Measurements from ENCODE around the gene REXO1. TPM values are rescaled to one million over a fixed set of nuclear protein-coding genes. Genes with fewer than 3 reads are reported as not detected.
A peak's percentile ranks its signal among the peaks of the same experiment; 100 is the strongest.

The REXO1 gene
- total RNA-seq, 1 experiment from 2014 or later: 61.1 TPM

DNA sequence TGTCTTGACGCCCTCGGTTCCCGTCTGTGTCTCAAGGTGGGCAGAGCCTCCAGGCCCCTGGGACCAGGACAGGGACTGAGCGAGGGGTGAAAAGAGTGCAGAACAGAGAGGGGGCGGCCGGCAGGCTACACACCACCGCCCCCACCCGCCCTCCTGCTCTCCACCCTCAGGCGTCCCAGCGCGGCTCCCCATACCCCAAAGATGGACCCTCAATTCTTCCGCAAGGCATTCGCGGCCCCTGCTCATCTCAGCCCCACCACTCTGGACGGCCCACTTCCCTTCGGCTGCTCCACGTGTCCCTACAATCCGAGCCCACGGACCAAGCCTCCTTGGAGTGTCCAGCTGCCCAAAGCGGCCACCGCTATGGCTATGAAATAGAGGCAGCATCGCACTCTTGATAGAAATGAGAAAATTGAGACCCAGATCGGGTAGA, 13.3 kb upstream of the REXO1 start (continued):
- no peak for TF ChIP-seq PREB (CRISPR knock-in tag; IDR thresholded peaks at IDR 0.05; ENCODE audit: borderline replicate concordance)
- TF ChIP-seq E2F1 (CRISPR knock-in tag; IDR thresholded peaks at IDR 0.05): no peak
- TF ChIP-seq ETV6 (CRISPR knock-in tag; IDR thresholded peaks at IDR 0.05): no peak
- no peak for TF ChIP-seq ATF6 (CRISPR knock-in tag; IDR thresholded peaks at IDR 0.05)
- no peak for TF ChIP-seq EMX1 (CRISPR knock-in tag; IDR thresholded peaks at IDR 0.05)
- TF ChIP-seq MAX (CRISPR knock-in tag; IDR thresholded peaks at IDR 0.05): no peak

DNA sequence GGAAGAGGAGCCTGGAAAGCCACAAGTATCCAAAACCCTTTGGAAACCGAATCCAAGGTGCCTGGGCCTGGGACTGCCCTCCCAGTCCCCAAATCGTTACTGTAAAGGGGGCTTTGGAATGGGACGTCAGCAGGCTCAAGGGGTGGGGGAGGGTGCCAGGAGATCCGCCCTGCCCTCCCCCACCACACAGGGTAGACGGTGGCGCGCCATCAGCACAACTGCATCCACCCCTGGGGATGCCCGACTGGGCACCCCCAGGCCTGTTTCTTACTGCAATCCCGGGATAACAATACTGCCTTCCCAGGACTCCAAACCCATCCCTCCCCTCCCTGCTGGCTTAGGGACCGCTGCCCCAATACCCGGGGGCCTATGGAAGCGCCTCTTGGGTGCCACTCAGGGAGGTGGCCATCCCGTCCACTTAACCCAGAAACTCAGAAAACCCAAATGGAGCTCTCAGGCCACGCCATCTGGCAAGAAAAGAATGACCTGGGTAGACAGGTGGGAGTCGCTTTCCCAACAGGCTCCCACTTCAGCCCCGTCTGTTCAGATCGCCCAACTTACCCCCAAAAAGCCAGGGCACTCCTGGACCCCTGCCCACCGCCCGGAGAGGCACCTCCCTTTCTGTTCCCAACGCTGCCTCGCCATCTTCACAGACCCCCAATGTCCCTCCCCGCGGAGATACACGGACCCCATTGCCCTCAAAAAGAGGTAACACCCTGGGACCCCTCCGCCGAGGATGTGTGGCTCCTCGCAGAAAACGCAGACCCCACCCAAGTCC, 12.7 kb upstream of the REXO1 start:
- Mint-ChIP-seq H3K36me3 (no peaks in the 10 kb centered on the region), H3K27me3 (ENCODE audit: low read depth) (peaks cover 11% of the 10 kb centered on the region), H3K27ac (no peak overlapping the region), H3K4me1 (peaks cover 30% of the 10 kb centered on the region), H3K9me3 (no peaks in the 10 kb centered on the region), H3K4me3 (peak overlapping the region; percentile 84)
- DNase-seq (ENCODE audit: low spot score) (no peak), ATAC-seq (no peak)
- ChIA-PET POLR2A (no interaction called here), CTCF (interaction anchor here (1.1 kb wide), 1 partner anchor 12 kb away, joined by 4 read pairs; the partner anchor contains the start of gene REXO1)
- TF ChIP-seq PRRX2 (CRISPR knock-in tag; IDR thresholded peaks at IDR 0.05): no peak

DNA sequence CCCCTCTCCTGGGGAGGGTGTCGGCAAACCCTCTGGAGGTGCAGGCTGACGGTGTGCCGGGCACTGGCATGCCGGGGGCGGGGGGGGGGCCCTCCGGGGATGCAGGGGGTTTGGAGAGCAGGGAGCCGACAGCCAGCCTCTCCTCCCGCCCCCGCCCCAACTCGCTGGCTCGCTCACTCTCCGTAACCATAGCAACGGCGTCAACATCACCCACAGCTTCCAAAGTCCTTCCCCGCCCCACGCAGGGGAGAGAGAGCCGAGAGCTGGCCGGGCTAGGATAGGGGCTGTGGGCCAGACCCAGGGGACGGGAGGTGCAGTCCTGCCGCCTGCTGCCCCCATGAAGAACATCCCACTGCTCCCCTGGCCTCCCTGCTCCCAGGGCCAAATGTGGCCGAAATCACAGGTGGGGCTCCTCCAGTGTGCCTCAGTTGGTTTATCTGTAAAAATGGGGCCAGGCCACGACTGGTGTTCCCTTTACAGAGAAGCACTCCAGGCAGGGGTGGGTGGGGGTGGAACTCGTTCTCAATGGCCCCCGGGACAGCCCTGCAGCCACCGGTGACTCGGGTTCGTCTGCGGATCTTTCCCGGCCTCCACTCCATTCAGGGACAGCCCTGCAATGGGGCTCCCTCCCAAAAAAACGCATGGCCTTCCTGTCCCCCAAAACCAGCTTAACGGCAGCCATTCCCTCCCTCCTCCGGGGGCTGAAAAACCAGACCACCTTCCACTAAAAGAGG, 11.9 kb upstream of the REXO1 start:
- H3K4me1 Mint-ChIP-seq: peaks cover 33% of the 10 kb centered on the region
- CTCF ChIA-PET: interaction anchor here (1.1 kb wide), 1 partner anchor 11 kb away, joined by 4 read pairs; the partner anchor contains the start of gene REXO1
- H3K9me3 Mint-ChIP-seq: no peaks in the 10 kb centered on the region
- TF ChIP-seq, protein P1, sequence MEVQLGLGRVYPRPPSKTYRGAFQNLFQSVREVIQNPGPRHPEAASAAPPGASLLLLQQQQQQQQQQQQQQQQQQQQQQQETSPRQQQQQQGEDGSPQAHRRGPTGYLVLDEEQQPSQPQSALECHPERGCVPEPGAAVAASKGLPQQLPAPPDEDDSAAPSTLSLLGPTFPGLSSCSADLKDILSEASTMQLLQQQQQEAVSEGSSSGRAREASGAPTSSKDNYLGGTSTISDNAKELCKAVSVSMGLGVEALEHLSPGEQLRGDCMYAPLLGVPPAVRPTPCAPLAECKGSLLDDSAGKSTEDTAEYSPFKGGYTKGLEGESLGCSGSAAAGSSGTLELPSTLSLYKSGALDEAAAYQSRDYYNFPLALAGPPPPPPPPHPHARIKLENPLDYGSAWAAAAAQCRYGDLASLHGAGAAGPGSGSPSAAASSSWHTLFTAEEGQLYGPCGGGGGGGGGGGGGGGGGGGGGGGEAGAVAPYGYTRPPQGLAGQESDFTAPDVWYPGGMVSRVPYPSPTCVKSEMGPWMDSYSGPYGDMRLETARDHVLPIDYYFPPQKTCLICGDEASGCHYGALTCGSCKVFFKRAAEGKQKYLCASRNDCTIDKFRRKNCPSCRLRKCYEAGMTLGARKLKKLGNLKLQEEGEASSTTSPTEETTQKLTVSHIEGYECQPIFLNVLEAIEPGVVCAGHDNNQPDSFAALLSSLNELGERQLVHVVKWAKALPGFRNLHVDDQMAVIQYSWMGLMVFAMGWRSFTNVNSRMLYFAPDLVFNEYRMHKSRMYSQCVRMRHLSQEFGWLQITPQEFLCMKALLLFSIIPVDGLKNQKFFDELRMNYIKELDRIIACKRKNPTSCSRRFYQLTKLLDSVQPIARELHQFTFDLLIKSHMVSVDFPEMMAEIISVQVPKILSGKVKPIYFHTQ (CRISPR knock-in tag; IDR thresholded peaks at IDR 0.05): no peak
- TF ChIP-seq, protein P2, sequence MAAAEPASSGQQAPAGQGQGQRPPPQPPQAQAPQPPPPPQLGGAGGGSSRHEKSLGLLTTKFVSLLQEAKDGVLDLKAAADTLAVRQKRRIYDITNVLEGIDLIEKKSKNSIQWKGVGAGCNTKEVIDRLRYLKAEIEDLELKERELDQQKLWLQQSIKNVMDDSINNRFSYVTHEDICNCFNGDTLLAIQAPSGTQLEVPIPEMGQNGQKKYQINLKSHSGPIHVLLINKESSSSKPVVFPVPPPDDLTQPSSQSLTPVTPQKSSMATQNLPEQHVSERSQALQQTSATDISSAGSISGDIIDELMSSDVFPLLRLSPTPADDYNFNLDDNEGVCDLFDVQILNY (CRISPR knock-in tag; IDR thresholded peaks at IDR 0.05): no peak
- no peak for TF ChIP-seq TEAD1 (CRISPR knock-in tag; IDR thresholded peaks at IDR 0.05)
- TF ChIP-seq, protein P3, sequence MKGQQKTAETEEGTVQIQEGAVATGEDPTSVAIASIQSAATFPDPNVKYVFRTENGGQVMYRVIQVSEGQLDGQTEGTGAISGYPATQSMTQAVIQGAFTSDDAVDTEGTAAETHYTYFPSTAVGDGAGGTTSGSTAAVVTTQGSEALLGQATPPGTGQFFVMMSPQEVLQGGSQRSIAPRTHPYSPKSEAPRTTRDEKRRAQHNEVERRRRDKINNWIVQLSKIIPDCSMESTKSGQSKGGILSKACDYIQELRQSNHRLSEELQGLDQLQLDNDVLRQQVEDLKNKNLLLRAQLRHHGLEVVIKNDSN (CRISPR knock-in tag; IDR thresholded peaks at IDR 0.05): no peak
- TF ChIP-seq RELA (CRISPR knock-in tag; IDR thresholded peaks at IDR 0.05; ENCODE audit: borderline replicate concordance): no peak
- TF ChIP-seq ZNF396 (CRISPR knock-in tag; IDR thresholded peaks at IDR 0.05; ENCODE audit: borderline replicate concordance): no peak
- TF ChIP-seq GABPB1 (CRISPR knock-in tag; IDR thresholded peaks at IDR 0.05): no peak
- no peak for TF ChIP-seq MXD4 (CRISPR knock-in tag; IDR thresholded peaks at IDR 0.05; ENCODE audit: borderline replicate concordance)
- H3K36me3 Mint-ChIP-seq: no peaks in the 10 kb centered on the region
- peaks cover 11% of the 10 kb centered on the region for H3K27me3 Mint-ChIP-seq (ENCODE audit: low read depth)
- peak overlapping the region; percentile 84 for H3K4me3 Mint-ChIP-seq
- ATAC-seq (no peak), DNase-seq (ENCODE audit: low spot score) (peak; percentile 48)
- H3K27ac Mint-ChIP-seq: no peak overlapping the region
- POLR2A ChIA-PET: no interaction called here

All from WTC11 (cell line).